Cardiac muscle cell (in vitro differentiated cells and primary cell): ENCODE data around the gene TAF11L13. TPM values are rescaled to one million over a fixed set of nuclear protein-coding genes. Genes with fewer than 3 reads are reported as not detected.

Experiments
- DNase-seq, 2 donors: peaks; one replicate each; pipeline versions ENCODE4 v3.0.0 to v3.0.0-alpha.2; 2010 to 2017; ENCODE audit warnings: low read depth in 1 of 2, low spot score in 1 of 2
- H3K27ac ChIP-seq: fragments of 200-600 bp; sonication (generic); 2 replicates; pipeline ENCODE4 v1.5.1; 2016
- H3K27me3 ChIP-seq: fragments of 200-600 bp; sonication (generic); 2 replicates; pipeline ENCODE4 v1.6.0; 2016; ENCODE audit warnings: control low read depth
- H3K36me3 ChIP-seq: fragments of 200-600 bp; sonication (generic); 2 replicates; pipeline ENCODE4 v1.5.1; 2016; ENCODE audit warnings: control low read depth
- H3K4me1 ChIP-seq: fragments of 200-600 bp; sonication (generic); 2 replicates; pipeline ENCODE4 v1.8.1; 2017; ENCODE audit warnings: low read depth, mild to moderate bottlenecking, mixed run types
- H3K4me3 ChIP-seq: fragments of 200-600 bp; sonication (generic); 2 replicates; pipeline ENCODE4 v1.5.1; 2016; ENCODE audit warnings: mild to moderate bottlenecking
- H3K9me3 ChIP-seq: fragments of 200-600 bp; sonication (generic); 2 replicates; pipeline ENCODE4 v1.5.1; 2017; ENCODE audit warnings: low read depth, mild to moderate bottlenecking, control low read depth
- CTCF ChIP-seq: IDR thresholded peaks from 2 replicates; pipeline ENCODE4 v1.5.1; 2012; ENCODE audit warnings: low read depth, mild to moderate bottlenecking, low read length
- polyA plus RNA-seq: library from polyadenylated mRNA; unstranded; fragments of >200 nt; fragmentation: Nextera tagmentation; extraction: Ambion mirVana; gene quantifications from 2 replicates; pipeline ENCODE4 v1.2.1, GENCODE V29; 2016
- total RNA-seq: library from RNA; depleted of rRNA; stranded (reverse); fragments of >200 nt; gene quantifications from 2 replicates; pipeline ENCODE4 v1.2.3, GENCODE V29; 2016

The TAF11L13 gene
- total and polyA plus RNA-seq, 2 experiments from 2014 or later: not detected

- Histone ChIP-seq H3K4me3 (no peak overlapping the region), H3K27me3 (no peaks in the 10 kb centered on the region), H3K4me1 (no peaks in the 10 kb centered on the region), H3K36me3 (no peaks in the 10 kb centered on the region), H3K27ac (no peak overlapping the region), H3K9me3 (no peaks in the 10 kb centered on the region)
- no peak for TF ChIP-seq CTCF
- DNase-seq: no peak
Observed at GRCh38 chr5:17655921-17656320, 24.0 kb downstream of the TAF11L13 start.

GRCh38 chr5:17663182-17663581, 31.3 kb downstream of the TAF11L13 start:
- Histone ChIP-seq H3K4me3 (no peak overlapping the region), H3K9me3 (no peaks in the 10 kb centered on the region), H3K4me1 (no peaks in the 10 kb centered on the region), H3K27ac (no peak overlapping the region), H3K36me3 (no peaks in the 10 kb centered on the region), H3K27me3 (no peaks in the 10 kb centered on the region)
- no peak for DNase-seq
- no peak for TF ChIP-seq CTCF

GRCh38 chr5:17665836-17666235, 33.9 kb downstream of the TAF11L13 start:
- Histone ChIP-seq H3K4me1 (no peaks in the 10 kb centered on the region), H3K9me3 (no peaks in the 10 kb centered on the region), H3K4me3 (no peak overlapping the region), H3K27me3 (no peaks in the 10 kb centered on the region), H3K36me3 (no peaks in the 10 kb centered on the region), H3K27ac (no peak overlapping the region)
- TF ChIP-seq CTCF: no peak
- no peak for DNase-seq

GRCh38 chr5:17666726-17667235, 34.9 kb downstream of the TAF11L13 start:
- no peak for TF ChIP-seq CTCF
- DNase-seq: no peak
- Histone ChIP-seq H3K27ac (no peak overlapping the region), H3K36me3 (no peaks in the 10 kb centered on the region), H3K9me3 (no peaks in the 10 kb centered on the region), H3K4me3 (no peak overlapping the region), H3K4me1 (no peaks in the 10 kb centered on the region), H3K27me3 (no peaks in the 10 kb centered on the region)

DNA sequence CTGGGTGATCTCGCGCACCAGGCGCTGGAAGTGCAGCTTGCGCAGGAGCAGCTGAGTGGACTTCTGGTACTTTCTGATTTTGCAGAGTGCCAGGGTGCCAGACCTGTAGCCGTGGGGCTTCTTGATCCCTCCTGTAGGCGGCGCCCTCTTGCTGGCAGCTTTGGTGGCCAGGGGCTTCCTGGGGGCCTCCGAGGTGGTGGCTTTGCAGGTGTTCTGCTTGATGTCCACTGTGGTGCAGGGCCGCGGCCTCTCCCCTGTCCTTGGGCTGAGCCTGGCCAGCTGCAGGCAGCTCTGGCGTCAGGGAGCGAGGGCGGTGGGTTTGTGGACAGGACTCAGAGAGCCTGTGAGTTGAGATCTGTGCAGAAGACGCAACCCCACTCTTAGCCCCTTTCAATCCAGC, 38.5 kb downstream of the TAF11L13 start:
- Histone ChIP-seq H3K36me3 (no peaks in the 10 kb centered on the region), H3K27me3 (no peaks in the 10 kb centered on the region), H3K9me3 (no peaks in the 10 kb centered on the region), H3K4me1 (no peaks in the 10 kb centered on the region), H3K4me3 (no peak overlapping the region), H3K27ac (no peak overlapping the region)
- DNase-seq: no peak
- TF ChIP-seq CTCF: no peak
